ENCODE measurements around the gene SNX19. TPM values are rescaled to one million over a fixed set of nuclear protein-coding genes. Genes with fewer than 3 reads are reported as not detected.
"Not testable (repeated sequence)": the region's sequence is repeated elsewhere in the genome, so short reads cannot be mapped to it uniquely, and the experiment has no call there.

SNX19 gene
- polyA plus RNA-seq, 10 donors, result 24.6 to 37.6 (median 33.0) TPM

- DNase-seq, result no peak
These were observed 41.2 kb downstream of the SNX19 start for GRCh38 chr11:130874955-130875531.

GRCh38 chr11:130874396-130874795 is 41.9 kb downstream of the SNX19 start:
- DNase-seq, result no peak

- DNase-seq, result no peak
These were observed 42.5 kb downstream of the SNX19 start for GRCh38 chr11:130873761-130874160.

- peak in 2 of 3 donors; percentile 40 to 82 for DNase-seq
These were observed 43.3 kb downstream of the SNX19 start for GRCh38 chr11:130872981-130873380.

GRCh38 chr11:130872513-130872912 is 43.8 kb downstream of the SNX19 start:
- no peak for DNase-seq

- DNase-seq, result no peak
These were observed 44.2 kb downstream of the SNX19 start for GRCh38 chr11:130872102-130872501.

- DNase-seq, result no peak
These were observed 44.7 kb downstream of the SNX19 start for GRCh38 chr11:130871616-130872015.

GRCh38 chr11:130868721-130869390 is 47.4 kb downstream of the SNX19 start:
- no peak for DNase-seq

- DNase-seq, result no peak
These were observed 48.1 kb downstream of the SNX19 start for GRCh38 chr11:130868086-130868710.

- no peak for DNase-seq
These were observed 49.4 kb downstream of the SNX19 start for GRCh38 chr11:130866831-130867230.

GRCh38 chr11:130865774-130866114 is 50.5 kb downstream of the SNX19 start:
- peak in 1 of 3 donors; percentile 32 for DNase-seq

GRCh38 chr11:130865091-130865773 is 51.0 kb downstream of the SNX19 start:
- peak in 1 of 3 donors; percentile 43 for DNase-seq

GRCh38 chr11:130861902-130862860 is 54.1 kb downstream of the SNX19 start:
- peak; percentile 90 to 95 (median 95) for DNase-seq

- no peak for DNase-seq
These were observed 55.0 kb downstream of the SNX19 start for GRCh38 chr11:130861283-130861682.

GRCh38 chr11:130859886-130860285 is 56.4 kb downstream of the SNX19 start:
- DNase-seq, result peak in 1 of 3 donors; percentile 45

- no peak for DNase-seq
These were observed 58.1 kb downstream of the SNX19 start for GRCh38 chr11:130858215-130858614.

GRCh38 chr11:130855707-130856106 is 60.6 kb downstream of the SNX19 start:
- DNase-seq, result not testable (repeated sequence)

GRCh38 chr11:130854483-130854882 is 61.8 kb downstream of the SNX19 start:
- DNase-seq, result no peak

- no peak for DNase-seq
These were observed 63.7 kb downstream of the SNX19 start for GRCh38 chr11:130852589-130852988.

- no peak for DNase-seq
These were observed 65.9 kb downstream of the SNX19 start for GRCh38 chr11:130850185-130850944.

- DNase-seq, result peak in 1 of 3 donors; percentile 16
These were observed 67.1 kb downstream of the SNX19 start for GRCh38 chr11:130849215-130849568.
